GM18868 (cell line): ENCODE measurements around the gene SF3A2.

Experiments used
- ATAC-seq: cut with Tn5 transposase; IDR thresholded peaks from one replicate; pipeline ENCODE4 v1.9.1; 2021; ENCODE audit warnings: mild to moderate bottlenecking, moderate library complexity; ENCODE audit not compliant: unreplicated experiment

The SF3A2 gene

GRCh38 chr19:2207008-2207407 is 29.6 kb upstream of the SF3A2 start:
- ATAC-seq = no peak

GRCh38 chr19:2207991-2208860 is 28.4 kb upstream of the SF3A2 start:
- ATAC-seq = no peak

- ATAC-seq = no peak
Measured at GRCh38 chr19:2208975-2209374, 27.6 kb upstream of the SF3A2 start.

- ATAC-seq = no peak
Measured at GRCh38 chr19:2209408-2209807, 27.2 kb upstream of the SF3A2 start.

GRCh38 chr19:2210206-2210605 is 26.4 kb upstream of the SF3A2 start:
- ATAC-seq = no peak

GRCh38 chr19:2210987-2211740 is 25.5 kb upstream of the SF3A2 start:
- no peak for ATAC-seq

GRCh38 chr19:2212861-2213711 is 23.5 kb upstream of the SF3A2 start:
- ATAC-seq = no peak

- no peak for ATAC-seq
Measured at GRCh38 chr19:2213799-2214198, 22.8 kb upstream of the SF3A2 start.

GRCh38 chr19:2214251-2214650 is 22.4 kb upstream of the SF3A2 start:
- no peak for ATAC-seq

GRCh38 chr19:2215281-2215751 is 21.3 kb upstream of the SF3A2 start:
- no peak for ATAC-seq

- no peak for ATAC-seq
Measured at GRCh38 chr19:2216361-2217225, 20.0 kb upstream of the SF3A2 start.

- ATAC-seq = no peak
Measured at GRCh38 chr19:2217591-2217990, 19.0 kb upstream of the SF3A2 start.

- ATAC-seq = no peak
Measured at GRCh38 chr19:2219726-2220125, 16.9 kb upstream of the SF3A2 start.

GRCh38 chr19:2221250-2221831 is 15.3 kb upstream of the SF3A2 start:
- no peak for ATAC-seq

- no peak for ATAC-seq
Measured at GRCh38 chr19:2221918-2222317, 14.7 kb upstream of the SF3A2 start.

GRCh38 chr19:2223391-2223790 is 13.2 kb upstream of the SF3A2 start:
- ATAC-seq = no peak

- no peak for ATAC-seq
Measured at GRCh38 chr19:2223959-2224358, 12.7 kb upstream of the SF3A2 start.

GRCh38 chr19:2224754-2225349 is 11.8 kb upstream of the SF3A2 start:
- no peak for ATAC-seq

- no peak for ATAC-seq
Measured at GRCh38 chr19:2225415-2226050, 11.1 kb upstream of the SF3A2 start.
